Colonic mucosa (tissue), 4 donors: Measurements from ENCODE around the gene MRPS18A. TPM values are rescaled to one million over a fixed set of nuclear protein-coding genes. Genes with fewer than 3 reads are reported as not detected.

ENCODE experiments used
- DNase-seq: peaks from one replicate; pipeline ENCODE4 v3.0.0-alpha.2; 2020
- H3K27ac ChIP-seq: fragments of 200-600 bp; one replicate; pipeline ENCODE4 v1.8.0; 2021
- H3K27me3 ChIP-seq: fragments of 200-600 bp; one replicate; pipeline ENCODE4 v1.8.0; 2021
- H3K36me3 ChIP-seq: fragments of 200-600 bp; one replicate; pipeline ENCODE4 v1.8.0; 2021
- H3K4me1 ChIP-seq: fragments of 200-600 bp; one replicate; pipeline ENCODE4 v1.8.0; 2021; ENCODE audit warnings: mild to moderate bottlenecking
- H3K4me3 ChIP-seq: fragments of 200-600 bp; one replicate; pipeline ENCODE4 v1.8.0; 2021
- H3K9ac ChIP-seq, 2 donors: one replicate each; pipeline ENCODE4 v1.7.0; 2013; ENCODE audit warnings: control low read depth in 2 of 2, low read depth in 2 of 2, low read length in 2 of 2
- H3K9me3 ChIP-seq: fragments of 200-600 bp; one replicate; pipeline ENCODE4 v1.8.0; 2021
- CTCF ChIP-seq: fragments of 200-600 bp; IDR thresholded peaks from one replicate; pipeline ENCODE4 v1.8.0; 2022; ENCODE audit warnings: antibody characterized with exemption, mild to moderate bottlenecking
- intact Hi-C: fragments of 100-400 bp; cut with DNase I; formaldehyde crosslinking; loops from one replicate; pipeline ENCODE4 v1.14.1; 2022
- total RNA-seq, 2 donors: library from RNA; stranded (reverse); fragmentation: NEBNext Ultra II Directional in 1 of 2; extraction: Animal tissue kit (Norgen Biotek cat#: 25700) in 1 of 2; gene quantifications; one replicate each; pipeline ENCODE4 v1.2.1, GENCODE V29; 2021
- donor health status: healthy.
- donor health status: DM: no; HTN: no; CAD: no.
- donor health status: DM: no; HTN: no; CAD: no.

The MRPS18A gene
- total RNA-seq, 2 donors from 2014 or later = 83.6 to 120 TPM

DNA sequence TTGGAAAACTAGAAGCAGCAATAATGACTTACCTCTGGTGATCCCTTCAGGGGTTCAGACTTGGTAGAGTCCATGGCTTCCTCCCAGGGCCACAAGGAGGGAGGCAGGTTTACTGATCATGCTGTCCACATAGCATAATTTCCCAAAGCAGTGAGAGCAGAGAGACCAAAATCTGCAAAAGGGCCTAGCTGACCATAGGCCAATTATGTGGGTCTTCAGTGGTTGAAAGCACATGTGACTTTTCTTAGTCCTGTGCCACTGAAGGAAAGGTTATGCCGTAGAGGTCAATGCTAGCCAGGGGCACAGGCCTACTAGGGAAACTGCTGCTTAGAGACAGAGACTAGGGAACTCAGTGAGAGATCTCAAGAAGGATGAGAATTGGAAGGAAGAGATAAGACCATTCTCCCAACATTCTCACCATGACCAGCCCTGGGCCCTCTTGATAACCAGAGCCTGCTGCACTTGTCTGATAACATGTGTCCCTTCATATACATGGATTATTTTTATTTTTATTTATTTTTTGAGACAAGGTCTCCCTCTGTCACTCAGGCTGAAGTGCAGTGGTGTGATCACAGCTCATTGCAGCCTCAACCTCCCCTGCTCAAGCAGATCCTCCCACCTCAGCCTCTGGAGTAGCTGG lies 56.5 kb downstream of the MRPS18A start:
- Histone ChIP-seq H3K4me1 (no peaks in the 10 kb centered on the region), H3K27me3 (no peaks in the 10 kb centered on the region), H3K9ac (no peak overlapping the region), H3K36me3 (no peaks in the 10 kb centered on the region), H3K9me3 (no peaks in the 10 kb centered on the region), H3K4me3 (no peak overlapping the region), H3K27ac (no peak overlapping the region)
- no peak for DNase-seq
- no peak for TF ChIP-seq CTCF
- intact Hi-C loops = no loop called here

- Histone ChIP-seq H3K9me3 (no peaks in the 10 kb centered on the region), H3K27me3 (no peaks in the 10 kb centered on the region), H3K27ac (peak overlapping the region; percentile 94), H3K36me3 (no peaks in the 10 kb centered on the region), H3K4me3 (peak overlapping the region; percentile 47), H3K9ac (peak overlapping the region; percentile 81 to 99), H3K4me1 (no peaks in the 10 kb centered on the region)
- intact Hi-C loops = no loop called here
- peak; percentile 98 for DNase-seq
- TF ChIP-seq CTCF = no peak
These were observed 57.9 kb downstream of the MRPS18A start for GRCh38 chr6:43629505-43630300.

GRCh38 chr6:43629104-43629504 lies 58.5 kb downstream of the MRPS18A start, which contains the start of gene GTPBP2:
GTPBP2 (minus strand) TSS chr6:43629264; CDS start chr6:43629162, 102 bp downstream.
- no peak for TF ChIP-seq CTCF
- no peaks in the 10 kb centered on the region for H3K9me3 ChIP-seq
- H3K27ac ChIP-seq = peak within 1 kb of the TSS; percentile 94
- peak within 1 kb of the TSS; percentile 47 for H3K4me3 ChIP-seq
- H3K4me1 ChIP-seq = no peaks in the 10 kb centered on the region
- H3K27me3 ChIP-seq = no peaks in the 10 kb centered on the region
- no peaks in the 10 kb centered on the region for H3K36me3 ChIP-seq
- peak; percentile 100 for DNase-seq
- intact Hi-C loops = no loop called here
- peak within 1 kb of the TSS; percentile 98 to 99 for H3K9ac ChIP-seq

GRCh38 chr6:43628393-43629103 lies 59.0 kb downstream of the MRPS18A start:
- TF ChIP-seq CTCF = no peak
- peak; percentile 63 for DNase-seq
- Histone ChIP-seq H3K9ac (peak overlapping the region; percentile 98 to 99), H3K9me3 (no peaks in the 10 kb centered on the region), H3K36me3 (no peaks in the 10 kb centered on the region), H3K27ac (peak overlapping the region; percentile 94), H3K4me1 (no peaks in the 10 kb centered on the region), H3K4me3 (peak overlapping the region; percentile 47), H3K27me3 (no peaks in the 10 kb centered on the region)
- intact Hi-C loops = no loop called here

GRCh38 chr6:43627008-43627825 lies 60.4 kb downstream of the MRPS18A start:
- Histone ChIP-seq H3K27me3 (no peaks in the 10 kb centered on the region), H3K27ac (peak overlapping the region; percentile 14), H3K9ac (peak overlapping the region in 1 of 2 donors; percentile 16), H3K36me3 (peaks cover 4% of the 10 kb centered on the region), H3K4me3 (no peak overlapping the region), H3K4me1 (no peaks in the 10 kb centered on the region), H3K9me3 (no peaks in the 10 kb centered on the region)
- intact Hi-C loops = no loop called here
- no peak for TF ChIP-seq CTCF
- peak; percentile 81 for DNase-seq
